Naive thymus-derived CD4-positive, alpha-beta T cell (primary cell): ENCODE data around the gene SPARCL1. TPM values are rescaled to one million over a fixed set of nuclear protein-coding genes. Genes with fewer than 3 reads are reported as not detected.
A peak's percentile ranks its signal among the peaks of the same experiment; 100 is the strongest.

ENCODE experiments used
- ATAC-seq: fragments of 150-1000 bp; cut with Tn5 transposase; 2 replicates; pipeline ENCODE4 v1.10.0; 2021; ENCODE audit warnings: mild to moderate bottlenecking, moderate library complexity
- CTCF ChIA-PET: fragments of 350-600 bp; sonication (Branson Sonifier 250); formaldehyde crosslinking; loops from one replicate; lab custom pipeline; 2021; ENCODE audit warnings: antibody characterized with exemption; lab: Charles Lee
- POLR2A ChIA-PET: fragments of 350-600 bp; sonication (Branson Sonifier 250); formaldehyde crosslinking; loops from one replicate; lab custom pipeline; 2021; ENCODE audit warnings: antibody characterized with exemption, inconsistent platforms; lab: Charles Lee
- DNase-seq, 9 donors: peaks; one replicate each; pipeline versions ENCODE4 v3.0.0 to v3.0.0-alpha.2; 2020 to 2022; ENCODE audit warnings: mixed read lengths in 1 of 9
- H3K27ac ChIP-seq: one replicate; pipeline ENCODE4 v1.7.0; 2013; ENCODE audit warnings: mild to moderate bottlenecking, low read depth, low read length, moderate library complexity
- H3K27me3 ChIP-seq, 2 donors: one replicate each; pipeline ENCODE4 v1.7.0; 2013; ENCODE audit warnings: low read length in 2 of 2, mild to moderate bottlenecking in 2 of 2, moderate library complexity in 2 of 2; ENCODE audit not compliant: control insufficient read depth in 2 of 2, insufficient read depth in 2 of 2
- H3K36me3 ChIP-seq, 3 experiments: 1 replicate in 2 of 3; 2 replicates in 1 of 3; pipeline ENCODE4 v1.7.0; 2013; ENCODE audit warnings: low read length in 3 of 3, mild to moderate bottlenecking in 3 of 3, moderate library complexity in 1 of 3; ENCODE audit not compliant: insufficient read depth in 3 of 3, control insufficient read depth in 2 of 3
- H3K4me1 ChIP-seq, 2 donors: one replicate each; pipeline ENCODE4 v1.7.0; 2013; ENCODE audit warnings: low read length in 2 of 2, mild to moderate bottlenecking in 2 of 2, moderate library complexity in 1 of 2; ENCODE audit not compliant: control insufficient read depth in 2 of 2, insufficient read depth in 2 of 2
- H3K4me3 ChIP-seq: 2 replicates; pipeline ENCODE4 v1.7.0; 2013; ENCODE audit warnings: mild to moderate bottlenecking, low read length
- H3K9me3 ChIP-seq, 3 experiments: 1 replicate in 2 of 3; 2 replicates in 1 of 3; pipeline ENCODE4 v1.7.0; 2013; ENCODE audit warnings: low read length in 3 of 3; ENCODE audit not compliant: control insufficient read depth in 2 of 3
- H3K27ac Mint-ChIP-seq, 9 donors: one replicate each; pipeline ENCODE4 v1.8.0; 2020 to 2022; ENCODE audit warnings: mixed read lengths in 9 of 9, mild to moderate bottlenecking in 8 of 9, moderate library complexity in 5 of 9, inconsistent platforms in 2 of 9
- H3K27me3 Mint-ChIP-seq, 5 donors: one replicate each; pipeline ENCODE4 v1.8.0; 2021 to 2022; ENCODE audit warnings: mixed read lengths in 5 of 5, mild to moderate bottlenecking in 1 of 5
- H3K36me3 Mint-ChIP-seq, 5 donors: one replicate each; pipeline ENCODE4 v1.8.0; 2020 to 2022; ENCODE audit warnings: mixed read lengths in 5 of 5, mild to moderate bottlenecking in 3 of 5, inconsistent platforms in 1 of 5
- H3K4me1 Mint-ChIP-seq, 7 donors: one replicate each; pipeline ENCODE4 v1.8.0; 2020 to 2022; ENCODE audit warnings: mixed read lengths in 7 of 7, mild to moderate bottlenecking in 3 of 7, inconsistent platforms in 1 of 7
- H3K4me3 Mint-ChIP-seq, 10 donors: one replicate each; pipeline ENCODE4 v1.8.0; 2020 to 2022; ENCODE audit warnings: mild to moderate bottlenecking in 10 of 10, mixed read lengths in 10 of 10, moderate library complexity in 6 of 10, inconsistent platforms in 2 of 10
- H3K9me3 Mint-ChIP-seq, 11 donors: one replicate each; pipeline ENCODE4 v1.8.0; 2020 to 2022; ENCODE audit warnings: mixed read lengths in 11 of 11, mild to moderate bottlenecking in 4 of 11, inconsistent platforms in 1 of 11, moderate library complexity in 1 of 11
- intact Hi-C, 2 donors: fragments of 100-400 bp; cut with micrococcal nuclease; formaldehyde crosslinking; loops; one replicate each; pipeline ENCODE4 v1.15.1; 2023
- polyA plus RNA-seq, 2 donors: library from polyadenylated mRNA; unstranded; fragments of 300-500 nt; fragmentation: Illumina TruSeq; gene quantifications; one replicate each; pipeline ENCODE4 v1.2.3, GENCODE V29; 2021
- total RNA-seq, 6 experiments: library from RNA in 5 of 6; stranded (reverse) in 5 of 6; gene quantifications; 1 replicate in 5 of 6; 2 replicates in 1 of 6; pipeline ENCODE4 v1.2.3 and lab custom pipeline; 2021 to 2026

SPARCL1 gene
- total and polyA plus RNA-seq, 7 experiments from 2014 or later = not detected

GRCh38 chr4:87445964-87446363 is 83.2 kb downstream of the SPARCL1 start:
- Histone ChIP-seq H3K27ac (no peak overlapping the region), H3K9me3 (no peaks in the 10 kb centered on the region), H3K4me1 (no peaks in the 10 kb centered on the region), H3K27me3 (no peaks in the 10 kb centered on the region), H3K4me3 (no peak overlapping the region), H3K36me3 (peaks cover 0 to 32% (median 17%) of the 10 kb centered on the region in 3 experiments)
- intact Hi-C loops = no loop called here
- H3K27me3 Mint-ChIP-seq = no peaks in the 10 kb centered on the region
- peaks cover 3 to 38% (median 21%) of the 10 kb centered on the region in 5 donors for H3K36me3 Mint-ChIP-seq
- DNase-seq (no peak), ATAC-seq (no peak)
- ChIA-PET CTCF (no interaction called here), POLR2A (no interaction called here)
- H3K9me3 Mint-ChIP-seq = no peaks in the 10 kb centered on the region
- H3K27ac Mint-ChIP-seq = peak overlapping the region in 1 of 9 donors; percentile 43
- H3K4me3 Mint-ChIP-seq = no peak overlapping the region
- H3K4me1 Mint-ChIP-seq = peaks cover 0 to 4% (median 0%) of the 10 kb centered on the region in 7 donors

- H3K4me1 ChIP-seq = no peaks in the 10 kb centered on the region
- H3K27ac ChIP-seq = no peak overlapping the region
- Mint-ChIP-seq H3K36me3 (peaks cover 3 to 34% (median 20%) of the 10 kb centered on the region in 5 donors), H3K4me1 (peaks cover 0 to 4% (median 0%) of the 10 kb centered on the region in 7 donors), H3K4me3 (no peak overlapping the region), H3K27ac (peak overlapping the region in 2 of 9 donors; percentile 45 to 46), H3K27me3 (no peaks in the 10 kb centered on the region), H3K9me3 (no peaks in the 10 kb centered on the region)
- DNase-seq = no peak
- H3K27me3 ChIP-seq = no peaks in the 10 kb centered on the region
- ChIA-PET POLR2A (no interaction called here), CTCF (no interaction called here)
- no peaks in the 10 kb centered on the region for H3K9me3 ChIP-seq
- peaks cover 0 to 30% (median 13%) of the 10 kb centered on the region in 3 experiments for H3K36me3 ChIP-seq
- intact Hi-C loops = no loop called here
- no peak overlapping the region for H3K4me3 ChIP-seq
- no peak for ATAC-seq
Observed at GRCh38 chr4:87444741-87445140, 84.4 kb downstream of the SPARCL1 start.

- no peaks in the 10 kb centered on the region for H3K9me3 Mint-ChIP-seq
- H3K27ac Mint-ChIP-seq = no peak overlapping the region
Observed at GRCh38 chr4:87442889-87443288, 86.3 kb downstream of the SPARCL1 start.

GRCh38 chr4:87433342-87433741 is 95.8 kb downstream of the SPARCL1 start:
- peak overlapping the region in 1 of 10 donors; percentile 7 for H3K4me3 Mint-ChIP-seq
- H3K4me1 Mint-ChIP-seq = peaks cover 0 to 55% (median 44%) of the 10 kb centered on the region in 7 donors
- peak overlapping the region in 4 of 9 donors; percentile 5 to 48 (median 20) for H3K27ac Mint-ChIP-seq
- POLR2A ChIA-PET = no interaction called here
- no peaks in the 10 kb centered on the region for H3K9me3 Mint-ChIP-seq
- Histone ChIP-seq H3K36me3 (peaks cover 0 to 13% (median 0%) of the 10 kb centered on the region in 3 experiments), H3K4me3 (no peak overlapping the region), H3K27me3 (no peaks in the 10 kb centered on the region), H3K9me3 (no peaks in the 10 kb centered on the region), H3K27ac (no peak overlapping the region), H3K4me1 (peaks cover 0 to 10% of the 10 kb centered on the region in 2 donors)
- no peaks in the 10 kb centered on the region for H3K27me3 Mint-ChIP-seq
- no peak for ATAC-seq
- DNase-seq = no peak
- CTCF ChIA-PET = no interaction called here
- intact Hi-C loops = no loop called here
- H3K36me3 Mint-ChIP-seq = peaks cover 4 to 21% (median 5%) of the 10 kb centered on the region in 5 donors

More at GRCh38 chr4:87442889-87443288, 86.3 kb downstream of the SPARCL1 start:
- DNase-seq (no peak), ATAC-seq (no peak)
- peaks cover 0 to 4% (median 0%) of the 10 kb centered on the region in 7 donors for H3K4me1 Mint-ChIP-seq
- peaks cover 0 to 23% (median 13%) of the 10 kb centered on the region in 3 experiments for H3K36me3 ChIP-seq
- no peaks in the 10 kb centered on the region for H3K27me3 Mint-ChIP-seq
- H3K27me3 ChIP-seq = no peaks in the 10 kb centered on the region
- ChIA-PET CTCF (interaction anchor here (0.7 to 1.2 kb wide), 2 partner anchors 53 to 1061 kb away, joined by 3 to 4 read pairs; no protein-coding TSS in a partner anchor), POLR2A (interaction anchor here (0.9 kb wide), 1 partner anchor 49 kb away, joined by 3 read pairs; no protein-coding TSS in a partner anchor)
- H3K9me3 ChIP-seq = no peaks in the 10 kb centered on the region
- peaks cover 8 to 44% (median 25%) of the 10 kb centered on the region in 5 donors for H3K36me3 Mint-ChIP-seq
- no peak overlapping the region for H3K4me3 ChIP-seq
- H3K27ac ChIP-seq = no peak overlapping the region
- H3K4me1 ChIP-seq = no peaks in the 10 kb centered on the region
- intact Hi-C loops = no loop called here
- H3K4me3 Mint-ChIP-seq = no peak overlapping the region

- peaks cover 3 to 71% (median 62%) of the 10 kb centered on the region in 7 donors for H3K4me1 Mint-ChIP-seq
- no peaks in the 10 kb centered on the region for H3K27me3 Mint-ChIP-seq
- ChIA-PET POLR2A (no interaction called here), CTCF (no interaction called here)
- H3K9me3 Mint-ChIP-seq = no peaks in the 10 kb centered on the region
- intact Hi-C loops = no loop called here
- Histone ChIP-seq H3K4me1 (peaks cover 0 to 10% of the 10 kb centered on the region in 2 donors), H3K36me3 (peaks cover 0 to 3% (median 0%) of the 10 kb centered on the region in 3 experiments), H3K27me3 (no peaks in the 10 kb centered on the region), H3K9me3 (no peaks in the 10 kb centered on the region), H3K4me3 (no peak overlapping the region), H3K27ac (no peak overlapping the region)
- peak overlapping the region in 1 of 10 donors; percentile 28 for H3K4me3 Mint-ChIP-seq
- H3K27ac Mint-ChIP-seq = peak overlapping the region in 1 of 9 donors; percentile 11
- DNase-seq = no peak
- no peak for ATAC-seq
- H3K36me3 Mint-ChIP-seq = peaks cover 0 to 3% (median 0%) of the 10 kb centered on the region in 5 donors
Observed at GRCh38 chr4:87430038-87430437, 99.1 kb downstream of the SPARCL1 start.

GRCh38 chr4:87428979-87429378 is 100.2 kb downstream of the SPARCL1 start:
- Mint-ChIP-seq H3K36me3 (peaks cover 0 to 3% (median 0%) of the 10 kb centered on the region in 5 donors), H3K4me3 (no peak overlapping the region), H3K9me3 (no peaks in the 10 kb centered on the region), H3K27me3 (no peaks in the 10 kb centered on the region), H3K27ac (no peak overlapping the region), H3K4me1 (peaks cover 7 to 82% (median 70%) of the 10 kb centered on the region in 7 donors)
- no peak overlapping the region for H3K4me3 ChIP-seq
- DNase-seq (no peak), ATAC-seq (no peak)
- H3K27me3 ChIP-seq = no peaks in the 10 kb centered on the region
- H3K36me3 ChIP-seq = no peaks in the 10 kb centered on the region
- CTCF ChIA-PET = no interaction called here
- H3K9me3 ChIP-seq = no peaks in the 10 kb centered on the region
- H3K27ac ChIP-seq = no peak overlapping the region
- H3K4me1 ChIP-seq = peaks cover 0 to 10% of the 10 kb centered on the region in 2 donors
- intact Hi-C loops = loop anchor here in 1 of 2 donors (10.0 kb wide), 1 partner anchor 424 kb away; no protein-coding TSS in a partner anchor
- POLR2A ChIA-PET = no interaction called here

GRCh38 chr4:87427518-87427868 is 101.7 kb downstream of the SPARCL1 start:
- H3K27me3 Mint-ChIP-seq = no peaks in the 10 kb centered on the region
- H3K27me3 ChIP-seq = no peaks in the 10 kb centered on the region
- peaks cover 15 to 86% (median 75%) of the 10 kb centered on the region in 7 donors for H3K4me1 Mint-ChIP-seq
- intact Hi-C loops = loop anchor here in 1 of 2 donors (10.0 kb wide), 1 partner anchor 423 kb away; no protein-coding TSS in a partner anchor
- H3K4me3 ChIP-seq = no peak overlapping the region
- no peaks in the 10 kb centered on the region for H3K9me3 ChIP-seq
- H3K36me3 Mint-ChIP-seq = peaks cover 0 to 3% (median 0%) of the 10 kb centered on the region in 5 donors
- H3K4me1 ChIP-seq = peaks cover 9 to 15% of the 10 kb centered on the region in 2 donors
- no peak overlapping the region for H3K27ac Mint-ChIP-seq
- ChIA-PET POLR2A (no interaction called here), CTCF (interaction anchor here (0.6 kb wide), 1 partner anchor 621 kb away, joined by 3 read pairs; no protein-coding TSS in a partner anchor)
- H3K4me3 Mint-ChIP-seq = no peak overlapping the region
- peaks cover 0 to 2% (median 0%) of the 10 kb centered on the region in 11 donors for H3K9me3 Mint-ChIP-seq
- DNase-seq (no peak), ATAC-seq (no peak)
- peaks cover 0 to 5% (median 0%) of the 10 kb centered on the region in 3 experiments for H3K36me3 ChIP-seq
- no peak overlapping the region for H3K27ac ChIP-seq
